Stimulated activated CD4-positive, alpha-beta T cell treated with anti-CD3 and anti-CD28 coated beads, Interleukin-15, amount 100 ng/mL, for 1 hour (primary cell): ENCODE data around the gene KNL1.
"Not testable (repeated sequence)": the region's sequence is repeated elsewhere in the genome, so short reads cannot be mapped to it uniquely, and the experiment has no call there.

Experiments used
- DNase-seq, 2 donors: peaks; one replicate each; pipeline ENCODE4 v3.0.0-alpha.2; 2020; ENCODE audit warnings: low read depth in 1 of 2, low spot score in 1 of 2

The KNL1 gene

DNA sequence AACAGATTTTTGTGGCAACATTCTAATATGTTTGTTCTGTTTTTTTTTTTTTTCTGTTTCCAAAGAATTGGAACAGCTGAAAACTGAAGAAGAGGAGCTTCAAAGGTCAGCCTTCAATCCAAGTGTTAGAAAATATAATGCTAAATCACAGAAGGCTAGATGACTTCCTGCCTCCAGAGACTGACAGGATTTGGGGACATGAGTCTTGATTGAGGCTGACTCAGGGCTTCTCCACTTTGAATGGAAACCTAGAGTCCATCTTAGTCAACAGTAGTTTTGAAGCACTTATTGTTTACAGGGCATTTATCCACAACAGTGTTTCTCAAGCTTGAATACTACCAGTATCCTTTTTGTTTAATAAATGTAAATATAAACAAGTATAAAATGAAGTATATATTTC lies 56.4 kb downstream of the KNL1 start:
- DNase-seq, result no peak

DNA sequence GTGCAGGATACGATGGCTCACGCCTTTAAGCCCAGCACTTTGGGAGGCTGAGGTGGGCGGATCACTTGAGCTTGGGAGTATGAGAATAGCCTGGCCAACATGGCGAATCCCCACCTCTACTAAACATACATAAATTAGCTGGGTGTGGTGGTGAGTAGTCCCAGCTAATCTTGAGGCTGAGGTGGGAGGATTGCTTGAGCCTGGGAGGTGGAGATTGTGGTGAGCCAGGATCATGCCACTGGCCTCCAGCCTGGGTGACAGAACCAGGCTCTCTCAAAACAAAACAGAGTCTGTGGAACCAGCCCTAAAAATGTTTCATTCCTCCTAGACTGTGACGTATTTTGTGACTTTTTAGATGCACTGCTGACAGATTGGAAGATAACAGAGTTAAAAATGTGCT lies 66.6 kb downstream of the KNL1 start:
- DNase-seq, result no peak

- no peak for DNase-seq
Measured at GRCh38 chr15:40664909-40665308, 70.9 kb downstream of the KNL1 start.

DNA sequence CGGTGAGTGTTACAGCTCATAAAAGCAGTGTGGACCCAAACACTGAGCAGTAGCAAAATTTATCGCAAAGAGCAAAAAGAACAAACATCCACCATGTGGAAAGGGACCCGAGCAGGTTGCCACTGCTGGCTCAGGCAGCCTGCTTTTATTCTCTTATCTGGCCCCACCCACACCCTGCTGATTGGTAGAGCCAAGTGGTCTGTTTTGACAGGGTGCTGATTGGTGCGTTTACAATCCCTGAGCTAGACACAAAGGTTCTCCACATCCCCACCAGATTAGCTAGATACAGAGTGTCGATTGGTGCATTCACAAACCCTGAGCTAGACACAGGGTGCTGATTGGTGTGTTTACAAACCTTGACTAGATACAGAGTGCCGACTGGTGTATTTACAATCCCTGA lies 82.2 kb downstream of the KNL1 start:
- DNase-seq, result not testable (repeated sequence)

GRCh38 chr15:40676906-40677305 lies 82.9 kb downstream of the KNL1 start:
- DNase-seq, result not testable (repeated sequence)

- DNase-seq, result no peak
Measured at GRCh38 chr15:40680151-40680550, 86.1 kb downstream of the KNL1 start.

DNA sequence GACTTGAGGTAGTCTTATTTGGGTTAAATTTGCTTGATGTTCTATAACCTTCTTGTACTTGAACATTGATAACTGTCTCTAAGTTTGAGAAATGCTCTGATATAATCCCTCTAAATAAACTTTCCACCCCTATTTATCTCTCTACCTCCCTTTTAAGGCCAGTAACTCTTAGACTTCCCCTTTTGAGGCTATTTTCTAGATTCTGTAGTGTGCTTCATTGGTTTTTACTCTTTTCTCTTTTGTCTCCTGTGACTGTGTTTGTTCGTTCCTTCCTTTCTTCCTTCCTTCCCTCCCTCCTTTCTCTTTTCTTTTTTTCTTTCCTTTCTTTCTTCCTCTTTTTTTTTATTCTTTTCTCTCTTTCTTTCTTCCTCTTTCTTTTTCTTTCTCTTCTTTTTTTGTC lies 86.9 kb downstream of the KNL1 start:
- DNase-seq, result not testable (repeated sequence)

DNA sequence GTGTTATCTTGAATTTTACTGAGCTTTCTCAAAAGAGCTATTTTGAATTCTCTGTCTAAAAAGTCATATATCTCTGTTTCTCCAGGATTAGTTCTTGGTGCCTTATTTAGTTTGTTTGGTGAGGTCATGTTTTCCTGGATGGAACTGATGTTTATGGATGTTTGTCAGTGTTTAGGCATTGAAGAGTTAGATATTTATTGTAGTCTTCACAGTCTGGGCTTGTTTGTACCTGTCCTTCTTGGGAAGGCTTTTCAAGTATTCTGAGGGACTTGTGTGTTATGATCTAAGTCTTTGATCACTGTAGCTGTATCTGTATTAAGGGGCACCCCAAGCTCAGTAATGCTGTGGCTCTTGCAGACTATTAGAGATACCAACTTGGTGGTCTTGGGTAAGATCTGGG lies 90.3 kb downstream of the KNL1 start:
- DNase-seq, result no peak

DNA sequence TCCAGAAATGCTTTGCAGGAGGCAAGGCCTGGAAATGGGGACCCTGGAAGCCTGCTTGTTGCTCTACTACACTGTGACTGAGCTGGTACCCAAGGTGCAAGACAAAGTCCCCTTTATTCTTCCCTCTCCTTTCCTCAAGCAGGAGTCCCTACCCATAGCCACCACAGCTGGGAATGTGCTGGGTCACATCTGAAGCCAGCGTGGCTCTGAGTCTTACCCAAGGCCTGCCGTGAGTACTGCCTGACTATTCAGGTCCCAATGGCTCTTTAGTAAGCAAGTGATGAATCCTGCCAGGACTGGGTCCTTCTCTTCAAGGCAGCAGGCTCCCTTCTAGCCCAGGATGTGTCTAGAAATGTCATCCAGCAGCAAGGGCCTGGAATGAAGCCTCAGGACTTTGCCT lies 91.3 kb downstream of the KNL1 start:
- DNase-seq, result no peak

- DNase-seq, result no peak
Measured at GRCh38 chr15:40688932-40689799, 95.1 kb downstream of the KNL1 start.

GRCh38 chr15:40691737-40692136 lies 97.7 kb downstream of the KNL1 start:
- DNase-seq, result no peak

- no peak for DNase-seq
Measured at GRCh38 chr15:40693904-40694687, 100.0 kb downstream of the KNL1 start.

DNA sequence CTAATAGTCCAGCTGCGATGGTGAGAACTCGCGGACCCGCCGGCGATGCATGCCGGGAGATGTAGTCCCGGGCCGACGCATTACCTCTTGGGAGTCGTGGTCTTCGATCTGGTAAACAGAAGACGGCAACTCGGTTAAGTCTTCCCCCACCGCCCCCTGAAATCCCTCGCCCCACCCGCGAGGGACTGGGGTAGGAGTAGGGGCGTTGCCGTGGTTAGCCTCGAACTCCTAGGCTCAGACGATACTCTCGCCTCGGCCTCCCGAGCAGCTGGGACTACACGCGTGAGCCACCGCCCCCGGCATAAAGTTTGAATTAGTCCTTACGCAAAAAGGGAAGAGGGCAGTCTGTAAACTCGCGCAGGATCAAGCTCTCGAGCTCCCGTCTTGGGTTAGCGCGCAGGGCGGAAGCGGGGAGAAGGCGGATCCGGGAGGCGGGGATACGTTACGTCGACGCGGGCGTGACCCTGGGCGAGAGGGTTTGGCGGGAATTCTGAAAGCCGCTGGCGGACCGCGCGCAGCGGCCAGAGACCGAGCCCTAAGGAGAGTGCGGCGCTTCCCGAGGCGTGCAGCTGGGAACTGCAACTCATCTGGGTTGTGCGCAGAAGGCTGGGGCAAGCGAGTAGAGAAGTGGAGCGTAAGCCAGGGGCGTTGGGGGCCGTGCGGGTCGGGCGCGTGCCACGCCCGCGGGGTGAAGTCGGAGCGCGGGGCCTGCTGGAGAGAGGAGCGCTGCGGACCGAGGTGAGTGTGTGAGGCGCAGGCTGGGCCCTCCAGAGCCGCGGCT lies 100.8 kb downstream of the KNL1 start, which contains the start of gene RAD51:
Gene RAD51, plus strand, starts transcription at position 487 of the 781 bp plus-strand sequence. CDS start 3,585 bp downstream, outside the sequence.
- peak; percentile 80 to 84 for DNase-seq

DNA sequence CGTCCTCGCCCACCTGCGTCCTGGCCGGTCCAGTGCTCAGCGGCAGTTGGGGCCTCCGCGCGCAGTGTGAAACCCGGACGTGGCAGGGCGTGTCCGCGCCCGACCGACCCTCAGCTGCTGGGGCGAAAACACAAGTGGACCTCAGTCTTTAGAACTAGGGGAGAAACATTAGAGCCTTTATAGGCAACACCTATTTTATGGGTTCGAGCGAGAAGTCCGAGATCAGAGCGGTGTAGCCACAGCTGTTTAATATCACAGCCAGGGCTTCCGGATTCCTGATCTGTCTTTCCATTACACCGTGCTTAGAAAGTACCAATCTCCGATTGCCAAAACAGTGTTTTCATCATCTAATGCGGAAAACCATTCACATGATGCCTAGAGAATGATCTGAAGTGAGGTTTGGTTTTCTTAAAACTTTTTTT lies 101.4 kb downstream of the KNL1 start:
- no peak for DNase-seq

GRCh38 chr15:40696228-40696627 lies 102.2 kb downstream of the KNL1 start:
- no peak for DNase-seq

GRCh38 chr15:40697916-40698315 lies 103.9 kb downstream of the KNL1 start:
- DNase-seq, result no peak

DNA sequence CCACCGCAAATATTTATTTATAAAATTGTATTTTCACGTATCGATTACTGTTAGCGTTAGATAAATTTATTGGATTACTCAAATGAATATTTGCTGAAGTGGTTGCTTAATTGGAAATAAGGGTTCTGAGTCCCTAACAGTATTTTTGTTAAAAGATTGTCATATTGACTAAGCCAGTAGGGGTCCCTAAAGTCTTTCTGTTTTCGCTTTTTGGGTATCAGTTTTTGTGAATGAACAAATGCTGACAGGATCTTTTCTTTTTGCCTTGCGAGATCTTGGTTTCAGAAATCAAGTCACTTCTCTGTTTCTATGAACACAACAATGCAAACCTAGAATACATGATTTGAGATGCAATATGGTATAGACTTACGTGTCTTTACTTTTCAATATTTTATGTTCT lies 108.0 kb downstream of the KNL1 start:
- DNase-seq, result no peak

GRCh38 chr15:40706121-40706520 lies 112.1 kb downstream of the KNL1 start:
- DNase-seq, result no peak
